Spinal cord (tissue), 10 donors: ENCODE results near the gene PSAT1. TPM values are rescaled to one million over a fixed set of nuclear protein-coding genes. Genes with fewer than 3 reads are reported as not detected.

Experiments
- DNase-seq, 6 donors: peaks; one replicate each; pipeline versions ENCODE4 v3.0.0 to v3.0.0-alpha.2; 2013 to 2015; ENCODE audit warnings: low spot score in 6 of 6, low read depth in 4 of 6
- H3K27ac ChIP-seq: one replicate; pipeline ENCODE4 v1.5.1; 2013; ENCODE audit warnings: low read depth, low read length, control low read depth
- H3K27me3 ChIP-seq: one replicate; pipeline ENCODE4 v1.6.1; 2013; ENCODE audit warnings: low read length; ENCODE audit not compliant: control insufficient read depth, insufficient read depth
- H3K36me3 ChIP-seq: one replicate; pipeline ENCODE4 v1.6.1; 2013; ENCODE audit warnings: low read length; ENCODE audit not compliant: control insufficient read depth, insufficient read depth
- H3K4me1 ChIP-seq: one replicate; pipeline ENCODE4 v1.6.1; 2013; ENCODE audit warnings: low read length; ENCODE audit not compliant: control insufficient read depth, insufficient read depth
- H3K4me3 ChIP-seq: one replicate; pipeline ENCODE4 v1.5.1; 2013; ENCODE audit warnings: low read depth, low read length, control low read depth
- H3K9me3 ChIP-seq: one replicate; pipeline ENCODE4 v1.6.1; 2013; ENCODE audit warnings: low read length; ENCODE audit not compliant: control insufficient read depth, insufficient read depth
- WGBS: methylation state at CpG from one replicate; pipeline ENCODE4 v1.1.5; 2013; ENCODE audit warnings: missing lambda C conversion rate; ENCODE audit not compliant: insufficient coverage; 5-methylcytosine and 5-hydroxymethylcytosine counted together
- polyA plus RNA-seq, 2 donors: library from polyadenylated mRNA; unstranded; fragments of 120-200 nt; gene quantifications; one replicate each; pipeline ENCODE4 v1.2.1, GENCODE V29; 2013; ENCODE audit not compliant: insufficient read length in 2 of 2
- total RNA-seq, 2 donors: library from RNA; depleted of rRNA in 1 of 2; stranded (reverse); fragments of 120-200 nt in 1 of 2; fragments of >200 nt in 1 of 2; gene quantifications; one replicate each; pipeline versions ENCODE4 v1.2.3 to v1.2.4, GENCODE V29; 2013 to 2014
- donor health status: healthy.

PSAT1 gene
- total and polyA plus RNA-seq, 4 donors: 86.7 to 328 (median 180) TPM

GRCh38 chr9:78371981-78372380 is 75.1 kb downstream of the PSAT1 start:
- Histone ChIP-seq H3K9me3 (no peaks in the 10 kb centered on the region), H3K4me3 (no peak overlapping the region), H3K36me3 (no peaks in the 10 kb centered on the region), H3K4me1 (no peaks in the 10 kb centered on the region), H3K27me3 (no peaks in the 10 kb centered on the region), H3K27ac (no peak overlapping the region)
- 71% methylated on average over 4 of the region's 7 CpGs for WGBS
- no peak for DNase-seq

Other genes with a start within 250 kb of the PSAT1 start
- 10 to 100 TPM; 34.2 to 57.2 TPM for gene CEP78, start 61.0 kb upstream of the PSAT1 start, total RNA-seq
- 10 to 100 TPM; 41.5 to 42.2 TPM for gene CEP78, start 61.0 kb upstream of the PSAT1 start, polyA plus RNA-seq